Measurements from ENCODE around the gene IGFBP3.

IGFBP3 gene

DNA sequence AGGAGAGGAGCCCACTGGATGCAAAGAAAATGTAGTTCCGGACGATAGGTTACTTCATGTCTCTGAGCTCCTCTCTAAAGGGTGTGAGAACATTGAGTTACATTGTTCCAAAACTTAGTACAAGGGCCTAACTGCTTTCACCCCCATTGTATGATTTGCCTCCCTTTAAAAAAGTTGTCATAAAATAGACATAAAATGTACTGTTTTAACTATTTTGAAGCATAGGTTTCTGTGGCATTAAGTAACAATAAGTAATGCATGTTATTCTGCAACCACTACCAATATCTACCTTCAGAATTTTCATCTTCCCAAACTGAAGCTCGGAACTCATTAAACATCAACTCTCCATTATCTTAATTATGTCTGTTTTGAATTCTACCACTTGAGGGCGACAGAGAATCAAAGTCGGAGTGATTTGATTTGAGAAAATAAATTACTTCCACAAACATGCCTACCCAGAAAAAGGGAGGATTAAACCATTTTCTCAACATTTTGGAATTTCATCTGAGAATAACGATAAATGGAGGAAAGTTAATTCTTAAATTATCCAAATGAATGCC, 30.1 kb downstream of the IGFBP3 start:
- peak; percentile 12 for DNase-seq

DNA sequence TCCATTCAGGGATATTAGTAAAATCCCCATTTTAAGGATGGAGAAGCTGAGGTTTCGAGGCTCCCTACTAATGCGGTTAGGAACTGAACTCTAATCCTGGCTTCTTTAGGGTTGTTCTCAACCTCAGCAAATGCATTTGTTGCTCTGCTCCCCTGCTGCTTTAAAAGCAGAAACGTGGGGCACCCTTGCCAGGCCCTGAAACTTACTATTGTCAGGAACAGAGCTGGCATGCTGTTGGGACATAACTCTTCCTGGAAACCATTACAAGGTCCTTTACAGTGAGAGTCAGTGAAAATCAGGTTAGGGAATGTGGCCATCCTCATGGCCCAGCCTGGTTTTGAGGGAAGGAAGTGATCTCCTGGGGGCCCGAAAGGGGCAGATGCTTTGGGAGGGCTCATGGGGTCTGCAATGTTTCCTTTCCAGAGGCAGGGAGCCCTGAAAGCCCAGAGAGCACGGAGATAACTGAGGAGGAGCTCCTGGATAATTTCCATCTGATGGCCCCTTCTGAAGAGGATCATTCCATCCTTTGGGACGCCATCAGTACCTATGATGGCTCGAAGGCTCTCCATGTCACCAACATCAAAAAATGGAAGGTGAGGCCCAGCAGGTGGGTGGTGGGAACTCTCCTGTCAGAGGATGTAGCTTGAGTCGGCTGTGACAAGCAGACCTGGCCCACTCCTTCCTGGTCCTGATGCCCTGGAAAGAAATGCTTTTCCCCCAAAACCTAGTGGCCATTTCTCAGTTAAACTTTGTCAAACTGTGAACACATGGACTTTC, 30.8 kb downstream of the IGFBP3 start:
- no peak for DNase-seq

GRCh38 chr7:45889367-45890067, 31.6 kb downstream of the IGFBP3 start:
- no peak for DNase-seq

DNA sequence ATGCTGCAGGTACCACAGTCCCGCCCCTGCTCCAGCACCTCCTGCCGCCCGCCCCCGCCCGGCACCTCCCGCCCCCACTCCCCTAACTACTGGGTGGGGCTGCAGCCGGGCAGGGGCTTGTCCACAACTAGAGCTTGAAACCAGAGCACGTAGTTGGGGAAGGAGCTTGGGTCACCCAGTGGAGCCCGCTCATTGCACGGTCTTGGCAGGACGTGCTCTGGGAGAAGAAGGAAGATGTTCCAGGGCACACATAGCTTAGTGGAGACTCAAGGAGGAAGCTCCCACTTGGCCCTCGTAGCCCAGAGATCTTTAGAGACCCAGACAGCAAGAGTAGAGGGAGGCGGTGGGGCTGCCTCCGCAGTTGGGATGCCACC, 32.1 kb downstream of the IGFBP3 start:
- DNase-seq = no peak

GRCh38 chr7:45888185-45888992, 32.7 kb downstream of the IGFBP3 start, which contains the start of gene IGFBP1:
TSS of gene IGFBP1 (plus strand) at chr7:45888488. CDS start at chr7:45888653, 165 bp downstream.
- DNase-seq = no peak

- DNase-seq = no peak
These were observed 34.0 kb downstream of the IGFBP3 start for GRCh38 chr7:45886931-45887667.

- DNase-seq = no peak
These were observed 35.7 kb downstream of the IGFBP3 start for GRCh38 chr7:45885264-45885882.

- no peak for DNase-seq
These were observed 36.9 kb downstream of the IGFBP3 start for GRCh38 chr7:45884136-45884535.

- peak; percentile 60 for DNase-seq
These were observed 38.6 kb downstream of the IGFBP3 start for GRCh38 chr7:45882465-45882810.

GRCh38 chr7:45881759-45882464, 39.2 kb downstream of the IGFBP3 start:
- no peak for DNase-seq

- DNase-seq = no peak
These were observed 39.8 kb downstream of the IGFBP3 start for GRCh38 chr7:45881280-45881758.

- DNase-seq = no peak
These were observed 40.6 kb downstream of the IGFBP3 start for GRCh38 chr7:45880433-45880860.

DNA sequence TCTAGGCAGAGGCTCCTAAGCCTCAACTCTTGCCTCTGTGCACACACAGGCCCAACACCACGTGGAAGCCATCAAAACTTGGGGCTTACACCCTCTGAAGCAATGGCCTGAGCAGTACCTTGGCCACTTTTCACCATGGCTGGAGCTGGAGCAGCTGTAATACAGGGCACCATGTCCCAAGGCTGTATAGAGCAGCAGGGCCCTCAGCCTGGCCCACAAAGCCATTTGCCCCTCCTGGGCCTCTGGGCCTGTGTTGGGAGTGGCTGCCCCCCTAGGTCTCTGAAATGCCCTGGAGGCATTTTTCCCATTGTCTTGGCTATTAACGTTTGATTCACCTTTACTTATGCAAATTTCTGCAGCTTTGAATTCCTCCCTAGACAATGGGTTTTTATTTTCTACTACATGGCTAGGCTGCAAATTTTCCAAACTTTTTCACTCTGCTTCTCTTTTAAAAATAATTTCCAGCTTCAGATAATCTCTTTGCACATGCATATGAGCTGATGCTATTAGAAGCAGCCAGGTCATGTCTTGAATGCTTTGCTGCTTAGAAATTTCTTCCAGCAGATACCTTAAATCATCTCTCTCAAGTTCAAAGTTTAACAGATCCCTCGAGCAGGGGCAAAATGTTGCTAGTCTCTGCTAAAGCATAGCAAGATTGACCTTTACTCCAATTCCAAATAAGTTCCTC, 42.5 kb downstream of the IGFBP3 start:
- DNase-seq = no peak

GRCh38 chr7:45876519-45876918, 44.6 kb downstream of the IGFBP3 start:
- DNase-seq = no peak

GRCh38 chr7:45874408-45875131, 46.5 kb downstream of the IGFBP3 start:
- DNase-seq = no peak

DNA sequence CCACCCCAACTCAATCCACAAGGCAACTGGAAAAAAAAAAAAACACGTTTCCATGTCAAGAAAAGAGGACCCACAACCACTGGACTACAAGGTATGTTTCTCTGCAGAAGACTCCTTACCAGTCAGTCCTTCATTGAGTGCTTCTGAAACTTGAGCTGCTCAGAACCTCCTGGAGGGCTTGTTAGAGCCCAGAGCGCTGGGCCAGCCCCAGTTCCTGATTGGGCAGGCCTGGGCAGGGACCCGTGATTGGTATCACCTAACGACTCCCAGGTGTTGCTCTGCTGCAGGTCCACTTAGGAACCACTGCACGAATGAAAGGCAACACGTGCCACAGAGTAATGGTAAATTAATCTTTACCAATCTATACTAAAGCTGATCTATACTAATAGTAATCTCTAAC, 47.7 kb downstream of the IGFBP3 start:
- DNase-seq = no peak

DNA sequence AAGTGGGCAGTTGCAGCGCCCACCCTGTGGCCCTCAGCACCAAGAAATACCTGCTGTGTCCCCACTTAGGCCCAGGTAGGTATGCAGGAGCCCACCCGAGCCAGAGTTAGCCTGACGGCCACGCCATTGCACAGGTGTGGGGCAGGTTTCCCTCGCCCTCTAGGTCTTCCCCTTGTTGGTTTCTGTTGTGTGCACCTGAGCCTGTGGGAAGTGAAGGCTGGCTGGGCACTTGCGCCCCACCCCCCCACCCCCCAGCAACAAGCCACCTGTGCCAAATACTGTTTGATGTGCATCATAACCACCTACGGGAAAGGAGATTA, 48.1 kb downstream of the IGFBP3 start, which contains the start of gene CCDC201:
Gene CCDC201 (minus strand): TSS at position 48 of the 320 bp plus-strand sequence. CDS start 75 bp downstream, outside the sequence.
- no peak for DNase-seq

- DNase-seq = peak; percentile 21
These were observed 48.7 kb downstream of the IGFBP3 start for GRCh38 chr7:45872116-45873034.

DNA sequence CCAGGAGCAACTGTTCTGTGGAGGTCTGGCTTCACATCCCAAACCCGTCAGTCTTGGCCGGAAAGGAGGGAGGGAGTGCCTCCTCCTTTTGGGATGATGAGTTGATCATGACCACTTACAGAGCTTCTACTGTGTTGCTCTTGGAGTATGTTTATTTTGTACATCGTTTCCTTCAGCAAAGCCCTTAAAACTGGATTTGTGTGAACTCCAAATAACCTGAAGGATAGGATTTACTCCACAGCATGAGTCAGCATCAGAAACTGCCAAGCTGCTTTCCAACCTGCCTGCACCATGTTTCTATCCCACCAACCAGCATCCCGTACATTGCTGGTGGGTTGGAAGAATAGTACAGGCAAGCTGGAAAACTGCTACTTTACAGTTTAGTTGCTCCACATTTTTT, 51.6 kb downstream of the IGFBP3 start:
- DNase-seq = no peak
